IPS-15b (cell line): Measurements from ENCODE around the gene MROH2A.

Experiments
- H3K27me3 ChIP-seq: one replicate; pipeline ENCODE4 v1.6.1; 2013; ENCODE audit warnings: low read length; ENCODE audit not compliant: control insufficient read depth, insufficient read depth
- H3K36me3 ChIP-seq: one replicate; pipeline ENCODE4 v1.6.1; 2013; ENCODE audit warnings: low read length; ENCODE audit not compliant: control insufficient read depth, insufficient read depth
- H3K4me1 ChIP-seq: one replicate; pipeline ENCODE4 v1.6.1; 2013; ENCODE audit warnings: mild to moderate bottlenecking, low read length; ENCODE audit not compliant: control insufficient read depth, insufficient read depth
- H3K4me3 ChIP-seq: one replicate; pipeline ENCODE4 v1.5.1; 2013; ENCODE audit warnings: low read depth, low read length
- H3K9ac ChIP-seq: one replicate; pipeline ENCODE4 v1.6.1; 2013; ENCODE audit warnings: low read depth, mild to moderate bottlenecking, low read length
- H3K9me3 ChIP-seq: one replicate; pipeline ENCODE4 v1.6.1; 2013; ENCODE audit warnings: mild to moderate bottlenecking, low read length; ENCODE audit not compliant: control insufficient read depth, insufficient read depth

The MROH2A gene

GRCh38 chr2:233807215-233807865 lies 29.2 kb downstream of the MROH2A start:
- Histone ChIP-seq H3K36me3 (no peaks in the 10 kb centered on the region), H3K27me3 (no peaks in the 10 kb centered on the region), H3K9ac (no peak overlapping the region), H3K9me3 (no peaks in the 10 kb centered on the region), H3K4me1 (no peaks in the 10 kb centered on the region), H3K4me3 (no peak overlapping the region)

GRCh38 chr2:233807966-233808935 lies 30.1 kb downstream of the MROH2A start:
- H3K36me3 ChIP-seq, result no peaks in the 10 kb centered on the region
- no peak overlapping the region for H3K4me3 ChIP-seq
- H3K9me3 ChIP-seq, result no peaks in the 10 kb centered on the region
- no peaks in the 10 kb centered on the region for H3K27me3 ChIP-seq
- no peak overlapping the region for H3K9ac ChIP-seq
- no peaks in the 10 kb centered on the region for H3K4me1 ChIP-seq

GRCh38 chr2:233810385-233810784 lies 32.3 kb downstream of the MROH2A start:
- Histone ChIP-seq H3K4me3 (no peak overlapping the region), H3K27me3 (no peaks in the 10 kb centered on the region), H3K36me3 (no peaks in the 10 kb centered on the region), H3K9me3 (no peaks in the 10 kb centered on the region), H3K9ac (no peak overlapping the region), H3K4me1 (no peaks in the 10 kb centered on the region)

- Histone ChIP-seq H3K9ac (no peak overlapping the region), H3K36me3 (no peaks in the 10 kb centered on the region), H3K4me1 (no peaks in the 10 kb centered on the region), H3K9me3 (no peaks in the 10 kb centered on the region), H3K4me3 (no peak overlapping the region), H3K27me3 (no peaks in the 10 kb centered on the region)
Observed at GRCh38 chr2:233811087-233811486, 33.0 kb downstream of the MROH2A start.

- H3K27me3 ChIP-seq, result no peaks in the 10 kb centered on the region
- H3K36me3 ChIP-seq, result no peaks in the 10 kb centered on the region
- no peaks in the 10 kb centered on the region for H3K9me3 ChIP-seq
- no peak overlapping the region for H3K4me3 ChIP-seq
- no peaks in the 10 kb centered on the region for H3K4me1 ChIP-seq
- no peak overlapping the region for H3K9ac ChIP-seq
Observed at GRCh38 chr2:233811732-233812131, 33.6 kb downstream of the MROH2A start.

- Histone ChIP-seq H3K9me3 (no peaks in the 10 kb centered on the region), H3K4me1 (no peaks in the 10 kb centered on the region), H3K4me3 (no peak overlapping the region), H3K27me3 (no peaks in the 10 kb centered on the region), H3K36me3 (no peaks in the 10 kb centered on the region), H3K9ac (no peak overlapping the region)
Observed at GRCh38 chr2:233813236-233814055, 35.3 kb downstream of the MROH2A start.

GRCh38 chr2:233814056-233814835 lies 36.1 kb downstream of the MROH2A start:
- H3K9me3 ChIP-seq, result no peaks in the 10 kb centered on the region
- H3K9ac ChIP-seq, result no peak overlapping the region
- H3K4me3 ChIP-seq, result no peak overlapping the region
- H3K27me3 ChIP-seq, result no peaks in the 10 kb centered on the region
- no peaks in the 10 kb centered on the region for H3K4me1 ChIP-seq
- no peaks in the 10 kb centered on the region for H3K36me3 ChIP-seq

- Histone ChIP-seq H3K27me3 (no peaks in the 10 kb centered on the region), H3K4me1 (no peaks in the 10 kb centered on the region), H3K36me3 (no peaks in the 10 kb centered on the region), H3K9me3 (no peaks in the 10 kb centered on the region), H3K4me3 (no peak overlapping the region), H3K9ac (no peak overlapping the region)
Observed at GRCh38 chr2:233815861-233816260, 37.7 kb downstream of the MROH2A start.

- Histone ChIP-seq H3K36me3 (no peaks in the 10 kb centered on the region), H3K9me3 (no peaks in the 10 kb centered on the region), H3K27me3 (no peaks in the 10 kb centered on the region), H3K4me3 (no peak overlapping the region), H3K4me1 (no peaks in the 10 kb centered on the region), H3K9ac (no peak overlapping the region)
Observed at GRCh38 chr2:233816334-233816733, 38.2 kb downstream of the MROH2A start.

GRCh38 chr2:233816771-233817170 lies 38.6 kb downstream of the MROH2A start:
- Histone ChIP-seq H3K4me3 (no peak overlapping the region), H3K4me1 (no peaks in the 10 kb centered on the region), H3K9ac (no peak overlapping the region), H3K27me3 (no peaks in the 10 kb centered on the region), H3K36me3 (no peaks in the 10 kb centered on the region), H3K9me3 (no peaks in the 10 kb centered on the region)

- Histone ChIP-seq H3K36me3 (no peaks in the 10 kb centered on the region), H3K4me1 (no peaks in the 10 kb centered on the region), H3K9ac (no peak overlapping the region), H3K9me3 (no peaks in the 10 kb centered on the region), H3K27me3 (no peaks in the 10 kb centered on the region), H3K4me3 (no peak overlapping the region)
Observed at GRCh38 chr2:233817361-233817911, 39.3 kb downstream of the MROH2A start.
